Suprapubic skin (tissue), 4 donors: ENCODE data around the gene RNU6-7.

Experiments used
- EP300 ChIP-seq: sonication (generic); formaldehyde crosslinking; IDR thresholded peaks from one replicate; pipeline ENCODE4 v1.6.1; 2017; ENCODE audit warnings: antibody characterized with exemption
- POLR2AphosphoS5 ChIP-seq, 3 donors: sonication (generic); formaldehyde crosslinking; IDR thresholded peaks; one replicate each; pipeline ENCODE4 v1.6.1; 2017; ENCODE audit warnings: antibody characterized with exemption in 3 of 3
- TF ChIP-seq, protein P1 (sequence below), 2 donors: fragments of 200-600 bp in 1 of 2; fragments of 450-650 bp in 1 of 2; sonication (generic) in 1 of 2; IDR thresholded peaks; one replicate each; pipeline ENCODE4 v1.5.1; 2016 to 2019; ENCODE audit warnings: antibody characterized with exemption in 2 of 2, mild to moderate bottlenecking in 1 of 2, moderate library complexity in 1 of 2

GRCh38 chr14:32186248-32186647 is 15.6 kb upstream of the RNU6-7 start:
- TF ChIP-seq, protein P1, sequence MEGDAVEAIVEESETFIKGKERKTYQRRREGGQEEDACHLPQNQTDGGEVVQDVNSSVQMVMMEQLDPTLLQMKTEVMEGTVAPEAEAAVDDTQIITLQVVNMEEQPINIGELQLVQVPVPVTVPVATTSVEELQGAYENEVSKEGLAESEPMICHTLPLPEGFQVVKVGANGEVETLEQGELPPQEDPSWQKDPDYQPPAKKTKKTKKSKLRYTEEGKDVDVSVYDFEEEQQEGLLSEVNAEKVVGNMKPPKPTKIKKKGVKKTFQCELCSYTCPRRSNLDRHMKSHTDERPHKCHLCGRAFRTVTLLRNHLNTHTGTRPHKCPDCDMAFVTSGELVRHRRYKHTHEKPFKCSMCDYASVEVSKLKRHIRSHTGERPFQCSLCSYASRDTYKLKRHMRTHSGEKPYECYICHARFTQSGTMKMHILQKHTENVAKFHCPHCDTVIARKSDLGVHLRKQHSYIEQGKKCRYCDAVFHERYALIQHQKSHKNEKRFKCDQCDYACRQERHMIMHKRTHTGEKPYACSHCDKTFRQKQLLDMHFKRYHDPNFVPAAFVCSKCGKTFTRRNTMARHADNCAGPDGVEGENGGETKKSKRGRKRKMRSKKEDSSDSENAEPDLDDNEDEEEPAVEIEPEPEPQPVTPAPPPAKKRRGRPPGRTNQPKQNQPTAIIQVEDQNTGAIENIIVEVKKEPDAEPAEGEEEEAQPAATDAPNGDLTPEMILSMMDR (IDR thresholded peaks at IDR 0.05): no peak
- TF ChIP-seq POLR2AphosphoS5 (IDR thresholded peaks at IDR 0.05) (no peak), EP300 (no peak)
